ENCODE measurements around the gene NBAS. TPM values are rescaled to one million over a fixed set of nuclear protein-coding genes. Genes with fewer than 3 reads are reported as not detected.

Gene NBAS
- total RNA-seq, 1 donor from 2014 or later = 29.7 TPM

DNA sequence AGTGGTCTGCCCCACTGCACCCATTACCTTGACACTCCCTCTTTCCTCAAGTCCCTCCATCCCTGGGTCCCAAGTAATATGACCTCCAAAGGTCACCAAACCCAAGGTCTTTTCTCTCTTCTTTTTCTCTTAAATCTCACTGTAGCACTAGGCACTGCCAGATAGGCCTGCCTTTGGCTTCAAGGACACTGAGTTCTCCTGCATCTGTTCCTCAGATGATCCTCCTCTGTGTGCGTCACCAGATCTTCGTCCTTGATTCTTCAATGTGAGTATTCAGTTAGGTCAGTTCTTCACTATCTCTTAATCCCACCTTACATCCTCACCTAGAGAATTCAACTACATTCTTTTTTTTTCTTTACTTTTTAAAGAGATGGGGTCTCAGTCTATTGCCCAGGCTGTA lies 249.2 kb downstream of the NBAS start:
- DNase-seq (ENCODE audit: low spot score) = no peak

DNA sequence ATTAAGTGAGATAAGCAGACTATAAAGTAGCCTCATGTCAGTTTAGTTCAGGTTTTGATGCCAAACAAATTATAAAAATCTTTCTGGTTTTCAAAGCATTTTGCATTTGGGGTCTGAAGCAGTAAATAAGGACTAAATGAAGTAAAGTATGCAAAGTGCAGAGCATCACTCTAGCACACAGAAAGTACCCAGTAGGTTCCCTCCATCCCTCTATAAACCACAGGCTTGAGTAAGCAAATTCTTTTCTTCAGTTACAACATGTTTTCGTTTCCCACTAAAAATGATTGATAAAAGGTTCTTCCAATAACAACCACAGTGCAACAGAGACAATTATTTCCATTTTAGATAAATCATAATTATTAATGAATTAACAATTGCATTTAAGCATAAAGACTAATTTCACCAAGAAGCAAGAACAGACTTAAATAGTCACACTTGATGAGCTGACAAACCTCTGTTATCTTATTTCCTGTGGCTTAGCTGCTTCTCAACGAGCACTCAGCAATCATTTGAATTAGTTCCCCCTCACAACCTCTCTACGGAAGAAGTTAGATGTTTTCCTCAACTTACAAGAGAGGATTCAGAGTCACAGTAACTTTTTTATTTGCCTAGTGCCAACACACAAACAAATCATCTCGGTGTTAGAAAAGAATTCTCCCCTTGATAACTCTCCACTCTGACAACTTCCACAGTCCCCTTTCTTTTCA lies 249.8 kb downstream of the NBAS start:
- DNase-seq (ENCODE audit: low spot score) = no peak

DNA sequence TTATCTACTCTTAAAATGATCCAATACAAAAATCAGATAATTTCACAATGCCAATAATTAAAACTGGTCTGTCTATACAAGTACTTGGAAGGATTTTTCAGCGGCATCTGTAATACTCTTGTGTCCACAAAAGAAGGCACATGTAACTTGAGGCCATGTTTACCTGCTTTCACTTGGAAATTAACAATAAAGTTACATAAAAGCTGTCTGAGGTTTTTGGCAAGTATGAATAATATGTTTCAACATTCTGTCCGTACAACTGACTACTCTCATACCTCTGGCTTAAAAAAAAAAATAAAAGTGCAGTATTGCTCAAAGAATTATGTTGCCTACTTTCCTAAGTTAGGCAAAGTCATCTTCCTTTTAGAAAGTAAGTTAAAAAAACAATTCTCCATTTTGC lies 253.6 kb downstream of the NBAS start:
- DNase-seq (ENCODE audit: low spot score) = no peak

DNA sequence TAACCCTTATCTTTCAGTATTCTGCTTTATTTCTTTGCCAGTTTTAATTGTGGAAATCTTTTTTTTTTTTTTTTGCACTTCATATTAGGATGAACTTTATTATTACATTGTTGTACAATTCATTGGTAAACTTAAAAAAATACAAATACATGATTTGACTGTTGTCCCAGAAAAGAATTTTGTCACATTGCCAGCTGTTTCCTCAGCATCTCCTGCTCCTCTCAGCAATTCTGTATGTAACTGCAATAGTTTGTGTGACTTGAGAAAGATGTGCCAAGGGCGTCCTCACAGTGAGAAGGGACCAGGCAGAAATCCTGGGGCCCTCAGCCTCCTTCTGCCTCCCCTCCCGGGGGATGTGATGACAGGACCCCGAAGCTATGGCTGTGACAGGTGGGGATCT lies 254.4 kb downstream of the NBAS start:
- DNase-seq (ENCODE audit: low spot score) = no peak

DNA sequence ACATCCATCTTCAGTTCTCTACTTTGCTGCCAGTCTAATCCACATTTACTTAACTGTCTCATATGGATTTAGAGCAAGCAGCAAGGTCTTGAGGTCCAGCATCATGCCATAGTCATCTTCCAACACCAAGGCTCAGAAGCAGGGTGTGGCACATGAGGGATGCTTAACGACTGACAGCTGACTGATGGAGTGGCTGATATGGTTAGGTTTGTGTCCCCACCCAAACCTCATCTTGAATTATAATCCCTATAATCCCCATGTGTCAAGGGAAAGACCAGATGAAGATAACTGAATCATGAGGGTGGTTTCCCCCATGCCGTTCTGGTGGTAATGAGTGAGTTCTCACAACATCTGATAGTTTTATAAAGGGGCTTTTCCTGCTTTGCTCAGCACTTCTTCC lies 257.3 kb downstream of the NBAS start:
- DNase-seq (ENCODE audit: low spot score) = no peak

DNA sequence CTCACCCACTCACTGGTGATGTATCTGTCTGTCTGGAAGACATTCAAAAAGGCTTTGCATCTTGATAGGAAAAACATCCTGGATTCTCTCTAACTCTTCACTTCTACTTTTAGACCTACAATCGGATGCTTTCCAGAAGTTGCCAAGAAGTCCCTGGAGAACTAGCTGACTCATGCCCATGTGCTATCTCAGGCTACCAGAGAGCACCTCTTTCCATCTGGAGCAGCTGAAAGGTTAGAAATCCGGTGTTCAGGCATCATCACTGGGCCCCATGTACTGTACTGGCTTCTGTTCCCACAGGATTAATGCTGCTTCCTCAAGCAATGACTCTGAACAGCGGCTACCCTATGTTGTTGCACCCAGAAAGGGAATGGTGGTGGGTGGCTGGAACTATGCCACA lies 259.0 kb downstream of the NBAS start:
- DNase-seq (ENCODE audit: low spot score) = no peak

DNA sequence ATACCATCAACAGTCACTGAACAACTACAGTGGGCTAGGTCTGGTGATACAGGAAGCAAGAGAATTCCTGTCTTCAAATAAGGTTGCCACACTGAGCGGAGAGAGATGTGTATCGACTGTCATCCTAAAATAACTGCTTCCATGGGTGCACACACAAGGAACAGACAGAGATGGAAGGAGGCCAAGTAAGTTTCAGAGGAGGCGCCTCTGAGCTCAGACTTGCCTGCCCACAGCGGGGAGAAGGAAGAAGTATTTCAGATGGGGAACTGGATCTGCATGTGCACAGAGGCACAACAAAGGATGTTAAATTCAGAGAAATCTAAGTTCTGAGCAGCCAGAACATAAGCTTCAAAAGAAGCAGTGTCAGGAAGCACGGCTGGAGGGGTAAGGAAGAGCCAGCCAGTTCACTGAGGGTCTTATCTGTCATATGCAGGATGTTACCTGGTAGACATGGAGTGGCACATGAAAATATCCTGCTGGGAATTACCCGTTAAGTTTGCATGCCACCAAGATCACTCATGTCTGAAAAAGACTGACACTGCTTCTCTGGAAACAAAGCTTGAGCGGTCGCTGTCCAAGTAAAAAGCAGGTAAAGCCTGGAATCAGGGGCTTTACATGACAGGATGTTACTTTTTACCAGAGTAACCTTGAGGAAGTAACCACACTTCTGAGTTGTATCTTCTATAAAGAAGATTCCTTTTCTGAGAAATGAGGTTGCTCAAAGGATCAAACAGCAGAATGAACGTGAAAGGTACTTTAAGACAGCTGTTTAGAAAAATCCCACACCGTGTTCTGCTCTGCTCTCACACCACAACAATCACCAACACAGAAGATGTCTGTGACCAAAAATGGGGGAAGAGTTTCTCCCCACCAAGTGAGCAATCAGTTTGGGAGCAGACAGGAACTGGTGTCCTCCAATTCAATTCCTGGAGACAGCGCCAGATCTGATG lies 260.2 kb downstream of the NBAS start:
- no peak for DNase-seq (ENCODE audit: low spot score)

DNA sequence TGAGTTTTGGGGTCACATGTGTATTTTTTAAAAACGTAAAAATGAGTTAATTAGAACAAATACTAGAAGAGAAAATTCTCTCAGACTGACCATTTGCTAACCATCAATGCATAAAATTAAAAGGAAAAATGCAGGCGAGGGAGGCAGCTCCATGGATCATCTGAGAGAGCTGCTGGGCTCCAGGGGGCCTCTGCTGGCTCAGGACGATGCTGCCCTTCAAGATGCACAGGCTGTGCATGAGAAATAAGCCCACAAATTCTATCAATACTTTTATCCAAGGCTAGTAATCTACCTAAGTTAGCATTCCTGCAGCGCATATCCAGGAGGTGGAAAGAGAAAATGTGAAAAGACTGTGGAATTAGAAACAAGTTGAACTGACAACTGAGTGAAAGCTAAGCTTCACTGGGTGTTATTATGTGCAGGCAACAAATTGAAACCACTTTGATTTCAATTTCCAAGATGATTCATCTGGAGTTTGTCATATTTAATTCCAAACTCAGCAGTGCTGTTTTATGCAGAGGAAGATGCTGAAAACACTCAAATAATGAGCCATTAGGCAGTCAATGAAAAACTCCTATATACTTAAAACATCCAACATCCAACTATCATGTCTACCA lies 261.1 kb downstream of the NBAS start:
- DNase-seq (ENCODE audit: low spot score) = no peak

DNA sequence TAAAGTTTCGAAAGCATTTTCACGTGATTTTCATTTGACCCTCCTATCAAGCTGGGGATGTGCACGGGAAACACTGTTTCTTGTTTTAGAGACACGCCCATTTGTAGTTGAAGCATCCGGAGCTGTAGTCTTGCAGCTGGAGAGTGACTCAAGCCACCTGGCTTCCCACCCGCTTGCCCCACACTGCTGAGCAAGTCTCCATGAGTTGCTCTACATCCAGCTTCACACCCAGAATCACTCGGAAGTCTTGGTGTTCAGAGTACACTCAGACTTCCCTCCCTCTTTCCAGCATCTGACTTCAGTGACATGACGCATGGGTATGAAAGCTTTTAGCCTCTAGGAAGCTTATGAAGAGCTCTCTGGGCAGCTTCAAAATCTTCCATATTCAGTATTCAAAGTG lies 262.4 kb downstream of the NBAS start:
- DNase-seq (ENCODE audit: low spot score) = no peak

DNA sequence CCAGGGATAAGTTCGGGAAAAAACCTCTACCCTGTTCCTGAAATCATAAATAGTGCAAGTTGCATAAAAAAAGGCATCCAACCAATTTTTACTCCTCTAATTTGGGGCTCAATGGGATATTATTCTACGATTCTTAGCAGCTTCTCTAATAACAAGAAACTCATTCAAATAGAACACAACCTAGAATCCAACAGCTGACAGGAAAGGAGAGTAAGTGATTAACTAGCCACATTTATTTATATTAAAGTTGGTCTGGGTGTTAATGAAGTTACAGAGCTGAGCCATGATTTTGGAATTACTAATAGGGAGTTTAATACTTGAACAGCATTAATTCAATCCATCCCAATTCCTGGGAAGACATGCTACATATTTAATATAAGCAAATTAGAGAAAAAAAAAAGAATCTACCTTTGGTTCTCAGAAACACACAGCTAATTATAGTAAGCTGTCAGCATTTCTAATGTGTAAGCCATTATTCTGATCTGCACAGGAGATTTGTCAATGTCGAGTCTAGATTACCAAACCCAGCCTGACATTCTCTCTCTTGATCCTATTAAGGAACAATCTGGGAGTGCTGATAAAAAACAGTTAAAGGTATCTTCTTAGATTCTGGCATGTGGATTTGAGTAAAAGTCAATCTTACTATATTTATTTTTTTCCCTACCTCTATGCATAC lies 267.7 kb downstream of the NBAS start:
- no peak for DNase-seq (ENCODE audit: low spot score)

DNA sequence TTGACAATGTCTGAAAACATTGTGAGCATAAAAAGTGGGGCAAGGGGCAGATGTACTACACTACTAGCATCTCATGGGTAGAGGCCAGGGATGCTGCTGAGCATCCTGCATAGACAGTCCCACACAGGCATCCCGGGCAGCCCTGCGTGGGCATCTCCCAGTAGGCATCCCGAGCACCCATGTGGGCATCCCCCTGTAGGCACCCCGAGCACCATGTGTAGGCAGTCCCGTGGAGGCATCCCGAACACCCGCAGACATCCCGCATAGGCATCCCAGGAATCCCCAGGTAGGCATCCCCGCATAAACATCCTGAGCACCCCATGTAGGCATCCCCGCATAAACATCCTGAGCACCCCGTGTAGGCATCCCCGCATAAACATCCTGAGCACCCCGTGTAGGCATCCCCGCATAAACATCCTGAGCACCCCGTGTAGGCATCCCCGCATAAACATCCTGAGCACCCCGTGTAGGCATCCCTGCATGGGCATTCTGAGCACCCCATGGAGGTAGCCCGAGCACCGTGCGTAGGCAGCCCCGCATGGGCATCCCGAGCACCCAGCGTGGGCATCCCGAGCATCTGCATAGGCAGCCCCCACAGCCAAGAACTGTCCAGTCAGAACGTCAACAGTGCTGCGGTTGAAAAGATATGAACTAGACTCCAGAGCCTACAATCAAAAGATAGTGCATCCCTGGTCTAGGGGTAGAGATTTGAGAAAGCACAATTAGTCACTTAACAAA lies 273.5 kb downstream of the NBAS start:
- DNase-seq (ENCODE audit: low spot score) = no peak

DNA sequence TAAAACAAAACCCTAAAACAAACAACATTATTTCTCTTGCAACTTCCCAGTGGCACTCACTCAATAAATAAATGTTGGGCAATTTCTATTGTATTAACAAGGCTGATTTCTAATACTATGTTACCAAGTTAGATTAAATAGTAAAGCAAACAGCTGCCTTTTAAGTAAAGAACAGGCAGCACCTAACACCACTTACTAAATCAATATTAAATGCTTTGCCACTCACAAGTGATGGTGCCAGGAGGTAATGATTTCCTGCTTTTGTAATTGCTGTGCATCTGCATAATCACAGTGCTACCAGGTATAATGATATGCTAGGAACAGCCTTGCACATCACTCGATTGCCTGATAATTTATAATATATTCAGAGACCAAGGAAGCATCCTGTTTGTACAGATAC lies 276.5 kb downstream of the NBAS start:
- DNase-seq (ENCODE audit: low spot score) = no peak

DNA sequence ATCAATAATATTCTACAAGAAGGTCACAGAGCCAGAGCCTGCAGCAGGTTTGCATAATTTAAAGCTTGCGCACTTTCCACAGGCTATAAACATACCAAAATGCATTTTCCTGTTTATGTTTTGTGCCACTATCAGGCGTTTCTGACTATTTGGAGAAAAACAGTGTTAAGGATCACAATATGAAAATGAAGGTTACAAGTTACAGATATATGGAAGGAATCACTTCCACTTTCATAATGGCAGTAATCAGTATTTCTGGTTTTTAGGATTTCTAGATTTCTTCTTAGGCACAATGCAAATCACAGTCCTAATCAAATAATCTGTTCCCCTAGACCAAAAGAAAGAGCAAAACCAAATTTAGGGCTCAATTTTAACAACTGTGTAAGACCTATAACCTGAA lies 279.5 kb downstream of the NBAS start:
- DNase-seq (ENCODE audit: low spot score) = no peak

DNA sequence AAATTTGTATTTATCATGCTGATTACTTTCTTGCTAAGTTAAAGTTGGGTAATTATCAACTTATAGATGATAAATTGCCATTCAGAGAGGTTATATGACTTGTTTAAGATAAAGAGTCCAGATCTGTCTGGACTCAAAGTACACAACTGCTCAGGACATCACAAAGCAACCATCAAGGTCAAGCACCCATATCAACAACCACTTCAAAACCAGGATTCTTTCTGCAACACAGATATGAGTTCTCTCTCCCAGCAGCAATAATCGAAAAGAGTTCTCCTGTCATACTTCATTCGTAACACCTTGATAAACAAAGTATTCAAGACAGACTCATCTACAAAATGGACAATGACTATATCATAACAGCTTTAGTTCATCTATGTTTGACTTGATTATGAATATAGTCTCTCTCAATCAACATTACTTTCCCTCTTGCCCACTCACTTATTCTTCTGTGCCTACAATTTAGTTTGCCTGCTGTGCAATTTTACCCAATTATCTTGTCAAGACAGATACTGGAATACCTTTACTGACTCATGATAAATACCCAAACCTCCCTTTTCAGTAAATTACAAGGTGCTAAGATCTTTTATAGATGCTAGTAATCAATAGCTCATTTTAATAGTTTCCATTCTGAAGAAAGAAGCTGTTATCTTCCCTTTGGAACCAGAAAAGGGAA lies 281.8 kb downstream of the NBAS start:
- DNase-seq (ENCODE audit: low spot score) = no peak

DNA sequence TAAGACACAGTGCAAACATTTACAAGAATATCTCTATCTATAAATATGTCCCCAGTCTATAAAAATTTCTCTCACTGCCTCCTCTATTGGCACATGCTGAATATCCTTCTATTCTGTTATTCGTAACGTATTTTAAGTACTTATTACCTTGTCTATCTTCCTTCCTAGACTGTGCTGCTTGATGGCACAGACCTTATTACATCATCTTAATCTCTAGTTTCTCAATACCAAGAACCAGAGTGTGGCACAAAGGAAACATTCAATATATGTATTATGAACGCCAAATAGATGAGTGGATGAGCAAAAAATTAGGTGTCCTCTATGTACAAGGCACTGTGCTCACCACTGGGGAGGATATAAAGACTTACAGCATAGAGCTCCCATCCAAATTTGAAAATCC lies 282.8 kb downstream of the NBAS start:
- DNase-seq (ENCODE audit: low spot score) = no peak

DNA sequence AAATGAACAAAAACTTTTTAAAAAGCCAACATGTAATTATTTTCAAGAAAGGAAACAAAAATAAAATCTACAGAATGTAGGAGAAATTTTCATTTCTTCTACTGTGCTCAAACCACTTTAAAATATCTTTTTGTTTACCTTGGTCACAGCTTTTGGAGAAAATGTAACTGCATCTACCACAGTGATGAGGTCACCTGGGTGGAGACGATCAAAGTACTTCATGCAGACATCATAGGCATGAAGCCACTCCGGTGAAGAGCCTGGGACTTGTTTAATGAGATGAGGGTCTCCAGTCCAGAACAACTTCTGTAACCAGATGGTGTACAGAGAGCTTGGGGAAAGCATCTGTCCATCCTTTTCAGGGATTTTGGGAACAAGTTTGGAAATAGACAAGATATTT lies 285.8 kb downstream of the NBAS start:
- no peak for DNase-seq (ENCODE audit: low spot score)

DNA sequence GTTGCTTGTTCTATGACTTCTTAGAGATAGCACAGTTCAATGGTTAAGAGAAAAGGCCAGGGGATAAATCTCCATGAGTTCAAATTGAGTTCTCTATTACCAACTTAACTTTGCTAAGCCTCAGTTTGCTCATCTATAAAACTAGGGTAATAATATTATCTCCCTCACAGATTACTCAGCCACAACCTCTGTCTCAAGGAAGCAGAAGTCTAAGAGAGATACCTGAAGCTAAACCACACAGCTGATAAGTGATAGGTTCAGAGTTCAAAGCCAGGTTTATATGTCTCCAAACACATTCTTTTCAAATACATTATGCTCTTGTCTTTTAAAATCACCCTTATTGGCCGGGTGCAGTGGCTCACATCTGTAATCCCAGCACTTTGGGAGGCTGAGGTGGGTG lies 287.7 kb downstream of the NBAS start:
- DNase-seq (ENCODE audit: low spot score) = no peak

DNA sequence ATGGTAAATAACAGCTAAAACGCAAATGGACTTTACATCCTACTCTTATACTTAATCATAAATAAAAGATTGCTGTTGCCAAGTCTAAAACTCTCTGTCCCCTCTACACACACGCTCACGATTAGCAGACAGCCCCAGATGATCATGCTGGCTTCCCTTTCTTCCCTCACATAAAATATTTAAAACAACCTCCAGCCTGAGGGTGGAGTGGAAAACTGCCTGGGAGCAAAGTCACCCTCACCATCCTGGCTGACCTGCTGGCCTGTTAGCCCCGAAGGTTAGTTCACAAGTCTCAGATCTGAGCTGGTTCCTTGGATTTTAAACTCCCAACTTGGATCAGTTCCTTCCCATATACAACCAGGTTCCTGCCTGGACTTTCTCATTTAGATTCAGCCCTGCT lies 288.2 kb downstream of the NBAS start:
- DNase-seq (ENCODE audit: low spot score) = no peak

DNA sequence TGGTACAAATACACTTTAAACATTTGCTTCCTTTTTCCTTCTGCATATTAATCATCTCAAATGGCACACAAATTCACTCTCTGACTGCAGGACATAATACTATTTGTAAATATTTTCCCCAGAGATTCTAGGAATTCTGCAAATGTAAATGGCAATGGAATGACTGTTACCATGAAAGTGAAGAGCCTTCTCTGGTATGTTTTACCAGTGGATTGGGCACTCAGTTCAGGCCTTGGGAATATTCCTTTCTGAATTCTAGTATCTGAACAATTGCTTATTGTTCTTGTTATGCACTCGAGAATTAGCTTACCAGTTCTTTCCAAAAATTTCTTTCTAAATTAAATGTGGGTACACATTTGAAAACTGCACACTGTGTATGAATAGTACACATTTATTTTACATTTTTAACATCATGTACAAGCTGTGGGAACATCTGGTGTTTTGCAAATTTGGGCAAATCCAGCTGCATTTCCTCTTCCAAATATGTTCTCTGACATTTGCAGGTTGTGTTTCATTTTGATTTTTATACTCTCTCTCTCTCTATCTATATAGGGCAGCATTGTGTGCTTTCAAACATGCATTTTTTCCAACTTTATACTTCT lies 289.1 kb downstream of the NBAS start:
- DNase-seq (ENCODE audit: low spot score) = no peak

DNA sequence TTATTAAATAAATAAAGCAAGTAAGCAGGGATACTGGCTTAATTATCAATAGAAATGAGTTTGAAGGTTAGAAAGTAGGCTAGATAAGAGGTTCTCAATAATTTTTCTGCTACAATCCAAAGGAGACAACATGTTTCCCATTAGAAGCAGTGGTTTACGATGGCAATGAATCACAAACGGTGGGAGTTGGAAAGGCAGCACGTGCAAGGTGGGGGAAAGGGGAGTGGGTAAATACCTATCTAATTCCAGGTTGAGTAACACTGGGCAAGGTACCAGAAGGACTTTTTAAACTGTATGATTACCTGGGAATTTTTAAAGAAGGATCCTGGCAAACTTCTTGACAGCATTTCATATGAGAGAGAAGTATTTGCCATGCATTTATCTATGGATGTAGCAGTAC lies 289.9 kb downstream of the NBAS start:
- DNase-seq (ENCODE audit: low spot score) = no peak

Data from mesenteric fat pad (tissue), 1 donor.